Esophagus muscularis mucosa (tissue), 3 donors: Measurements from ENCODE around the gene TRPM8.

Experiments used
- POLR2A ChIP-seq: fragments of 450-650 bp; IDR thresholded peaks from one replicate; pipeline ENCODE4 v1.6.1; 2017; ENCODE audit warnings: antibody characterized with exemption, moderate library complexity, mild to moderate bottlenecking, low read depth
- TF ChIP-seq, protein P1 (sequence below), 3 experiments: fragments of 200-600 bp in 2 of 3; fragments of 450-650 bp in 1 of 3; sonication (generic) in 2 of 3; IDR thresholded peaks; one replicate each; pipeline ENCODE4 v1.5.1; 2017 to 2019; ENCODE audit warnings: antibody characterized with exemption in 3 of 3, mild to moderate bottlenecking in 2 of 3, moderate library complexity in 1 of 3

DNA sequence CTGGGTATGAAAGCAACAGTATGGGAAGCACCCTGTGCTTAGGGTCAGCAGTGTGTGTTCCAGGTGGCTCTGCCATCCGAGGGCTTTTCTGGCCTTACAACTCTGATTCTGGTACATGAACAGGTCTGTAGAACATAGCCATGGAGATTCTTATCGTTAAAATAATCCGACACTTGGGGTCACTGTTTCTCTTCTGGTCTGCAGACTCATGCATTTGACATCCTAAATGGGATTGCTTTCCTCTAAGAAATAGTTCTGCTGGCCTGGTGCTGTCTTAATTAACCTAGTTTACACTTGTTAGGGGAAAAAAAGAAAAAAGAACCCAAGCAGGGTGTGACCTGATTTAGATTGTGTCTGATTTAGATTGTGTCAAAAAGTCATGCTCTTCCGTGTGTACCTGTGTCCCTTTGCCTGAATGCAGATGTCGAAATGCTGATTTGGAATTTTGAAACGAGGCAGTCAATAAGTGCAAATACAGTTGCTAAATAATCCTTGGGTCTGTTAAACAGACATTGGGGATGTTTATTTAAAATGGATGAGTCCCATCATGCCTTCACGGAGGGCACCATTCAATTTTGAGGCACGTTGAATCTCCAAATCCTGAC is 59.6 kb downstream of the TRPM8 start:
- TF ChIP-seq, protein P1, sequence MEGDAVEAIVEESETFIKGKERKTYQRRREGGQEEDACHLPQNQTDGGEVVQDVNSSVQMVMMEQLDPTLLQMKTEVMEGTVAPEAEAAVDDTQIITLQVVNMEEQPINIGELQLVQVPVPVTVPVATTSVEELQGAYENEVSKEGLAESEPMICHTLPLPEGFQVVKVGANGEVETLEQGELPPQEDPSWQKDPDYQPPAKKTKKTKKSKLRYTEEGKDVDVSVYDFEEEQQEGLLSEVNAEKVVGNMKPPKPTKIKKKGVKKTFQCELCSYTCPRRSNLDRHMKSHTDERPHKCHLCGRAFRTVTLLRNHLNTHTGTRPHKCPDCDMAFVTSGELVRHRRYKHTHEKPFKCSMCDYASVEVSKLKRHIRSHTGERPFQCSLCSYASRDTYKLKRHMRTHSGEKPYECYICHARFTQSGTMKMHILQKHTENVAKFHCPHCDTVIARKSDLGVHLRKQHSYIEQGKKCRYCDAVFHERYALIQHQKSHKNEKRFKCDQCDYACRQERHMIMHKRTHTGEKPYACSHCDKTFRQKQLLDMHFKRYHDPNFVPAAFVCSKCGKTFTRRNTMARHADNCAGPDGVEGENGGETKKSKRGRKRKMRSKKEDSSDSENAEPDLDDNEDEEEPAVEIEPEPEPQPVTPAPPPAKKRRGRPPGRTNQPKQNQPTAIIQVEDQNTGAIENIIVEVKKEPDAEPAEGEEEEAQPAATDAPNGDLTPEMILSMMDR (IDR thresholded peaks at IDR 0.05) = peak in 2 of 3 experiments; percentile 5 to 20
- TF ChIP-seq POLR2A = no peak
